Naive thymus-derived CD8-positive, alpha-beta T cell (primary cell): ENCODE measurements around the gene ABL1. TPM values are rescaled to one million over a fixed set of nuclear protein-coding genes. Genes with fewer than 3 reads are reported as not detected.
A peak's percentile ranks its signal among the peaks of the same experiment; 100 is the strongest.

ENCODE experiments used
- ATAC-seq, 2 donors: fragments of 150-1000 bp; cut with Tn5 transposase in 1 of 2; sonication (Bioruptor Pico), chemical (Tn5 transposase) in 1 of 2; 1 replicate in 1 of 2; 2 replicates in 1 of 2; pipeline ENCODE4 v1.10.0; 2021; ENCODE audit warnings: mild to moderate bottlenecking in 2 of 2, moderate library complexity in 2 of 2
- POLR2A ChIA-PET: fragments of 350-600 bp; sonication (Branson Sonifier 250); formaldehyde crosslinking; loops from one replicate; lab custom pipeline; 2021; ENCODE audit warnings: antibody characterized with exemption; lab: Charles Lee
- DNase-seq, 10 donors: peaks; one replicate each; pipeline versions ENCODE4 v3.0.0 to v3.0.0-alpha.2; 2020 to 2022
- H3K27ac Mint-ChIP-seq, 10 donors: one replicate each; pipeline ENCODE4 v1.8.0; 2020 to 2022; ENCODE audit warnings: mild to moderate bottlenecking in 10 of 10, mixed read lengths in 10 of 10, moderate library complexity in 4 of 10, inconsistent platforms in 1 of 10
- H3K27me3 Mint-ChIP-seq, 5 donors: one replicate each; pipeline ENCODE4 v1.8.0; 2021 to 2022; ENCODE audit warnings: mixed read lengths in 5 of 5
- H3K36me3 Mint-ChIP-seq, 3 donors: one replicate each; pipeline ENCODE4 v1.8.0; 2020 to 2022; ENCODE audit warnings: mixed read lengths in 3 of 3, mild to moderate bottlenecking in 2 of 3, inconsistent platforms in 1 of 3
- H3K4me1 Mint-ChIP-seq, 4 donors: one replicate each; pipeline ENCODE4 v1.8.0; 2021 to 2022; ENCODE audit warnings: mixed read lengths in 4 of 4
- H3K4me3 Mint-ChIP-seq, 10 donors: one replicate each; pipeline ENCODE4 v1.8.0; 2020 to 2022; ENCODE audit warnings: mild to moderate bottlenecking in 10 of 10, mixed read lengths in 10 of 10, moderate library complexity in 6 of 10, inconsistent platforms in 1 of 10
- H3K9me3 Mint-ChIP-seq, 9 donors: one replicate each; pipeline ENCODE4 v1.8.0; 2020 to 2022; ENCODE audit warnings: mixed read lengths in 9 of 9, mild to moderate bottlenecking in 3 of 9, inconsistent platforms in 1 of 9, moderate library complexity in 1 of 9
- polyA plus RNA-seq, 3 donors: library from polyadenylated mRNA; unstranded; fragments of 300-500 nt; fragmentation: Illumina TruSeq; gene quantifications; one replicate each; pipeline ENCODE4 v1.2.3, GENCODE V29; 2021
- total RNA-seq, 8 experiments: library from RNA in 2 of 8; stranded (reverse) in 2 of 8; gene quantifications; one replicate each; pipeline ENCODE4 v1.2.3 and lab custom pipeline; 2021 to 2026

ABL1 gene
- total and polyA plus RNA-seq, 5 experiments from 2014 or later: 6.4 to 38.9 (median 16.8) TPM

GRCh38 chr9:130858739-130859705 lies 24.0 kb downstream of the ABL1 start:
- ATAC-seq (no peak), DNase-seq (no peak)
- no peaks in the 10 kb centered on the region for H3K9me3 Mint-ChIP-seq
- no peak overlapping the region for H3K4me3 Mint-ChIP-seq
- H3K27me3 Mint-ChIP-seq: no peaks in the 10 kb centered on the region
- H3K27ac Mint-ChIP-seq: peak overlapping the region in 2 of 10 donors; percentile 45 to 65
- H3K4me1 Mint-ChIP-seq: peaks cover 0 to 2% (median 0%) of the 10 kb centered on the region in 4 donors
- H3K36me3 Mint-ChIP-seq: peaks cover 0 to 71% (median 0%) of the 10 kb centered on the region in 3 donors
- POLR2A ChIA-PET: no interaction called here

GRCh38 chr9:130860458-130861316 lies 25.6 kb downstream of the ABL1 start:
- POLR2A ChIA-PET: no interaction called here
- Mint-ChIP-seq H3K36me3 (peaks cover 0 to 66% (median 0%) of the 10 kb centered on the region in 3 donors), H3K9me3 (no peaks in the 10 kb centered on the region), H3K27me3 (no peaks in the 10 kb centered on the region), H3K4me1 (peaks cover 0 to 2% (median 0%) of the 10 kb centered on the region in 4 donors), H3K4me3 (no peak overlapping the region), H3K27ac (peak overlapping the region in 2 of 10 donors; percentile 22 to 75)
- ATAC-seq (no peak), DNase-seq (no peak)

GRCh38 chr9:130861372-130862180 lies 26.5 kb downstream of the ABL1 start:
- H3K9me3 Mint-ChIP-seq: no peaks in the 10 kb centered on the region
- H3K4me1 Mint-ChIP-seq: peaks cover 2 to 5% (median 4%) of the 10 kb centered on the region in 4 donors
- peaks cover 0 to 59% (median 0%) of the 10 kb centered on the region in 3 donors for H3K36me3 Mint-ChIP-seq
- ATAC-seq: no peak
- no peak overlapping the region for H3K4me3 Mint-ChIP-seq
- POLR2A ChIA-PET: no interaction called here
- peak overlapping the region in 5 of 10 donors; percentile 4 to 57 (median 21) for H3K27ac Mint-ChIP-seq
- no peak for DNase-seq
- H3K27me3 Mint-ChIP-seq: no peaks in the 10 kb centered on the region

GRCh38 chr9:130862217-130862616 lies 27.2 kb downstream of the ABL1 start:
- peak overlapping the region in 4 of 10 donors; percentile 3 to 63 (median 24) for H3K27ac Mint-ChIP-seq
- no peak overlapping the region for H3K4me3 Mint-ChIP-seq
- H3K4me1 Mint-ChIP-seq: peaks cover 2 to 5% (median 4%) of the 10 kb centered on the region in 4 donors
- ATAC-seq (no peak), DNase-seq (no peak)
- no peaks in the 10 kb centered on the region for H3K27me3 Mint-ChIP-seq
- peaks cover 0 to 54% (median 0%) of the 10 kb centered on the region in 3 donors for H3K36me3 Mint-ChIP-seq
- POLR2A ChIA-PET: no interaction called here
- H3K9me3 Mint-ChIP-seq: no peaks in the 10 kb centered on the region

GRCh38 chr9:130862747-130863146 lies 27.7 kb downstream of the ABL1 start:
- POLR2A ChIA-PET: no interaction called here
- DNase-seq (no peak), ATAC-seq (no peak)
- Mint-ChIP-seq H3K27me3 (no peaks in the 10 kb centered on the region), H3K4me3 (no peak overlapping the region), H3K9me3 (no peaks in the 10 kb centered on the region), H3K4me1 (peaks cover 2 to 5% (median 4%) of the 10 kb centered on the region in 4 donors), H3K36me3 (peaks cover 0 to 49% (median 0%) of the 10 kb centered on the region in 3 donors), H3K27ac (peak overlapping the region in 1 of 10 donors; percentile 56)

- ATAC-seq (no peak), DNase-seq (no peak)
- Mint-ChIP-seq H3K27me3 (no peaks in the 10 kb centered on the region), H3K27ac (peak overlapping the region in 1 of 10 donors; percentile 24), H3K9me3 (no peaks in the 10 kb centered on the region), H3K36me3 (peaks cover 0 to 40% (median 0%) of the 10 kb centered on the region in 3 donors), H3K4me1 (peaks cover 2 to 5% (median 3%) of the 10 kb centered on the region in 4 donors), H3K4me3 (no peak overlapping the region)
- POLR2A ChIA-PET: no interaction called here
Observed at GRCh38 chr9:130864541-130864940, 29.5 kb downstream of the ABL1 start.

GRCh38 chr9:130865921-130866320 lies 30.9 kb downstream of the ABL1 start:
- no peaks in the 10 kb centered on the region for H3K9me3 Mint-ChIP-seq
- no peak overlapping the region for H3K4me3 Mint-ChIP-seq
- POLR2A ChIA-PET: no interaction called here
- DNase-seq (no peak), ATAC-seq (no peak)
- peaks cover 2 to 5% (median 3%) of the 10 kb centered on the region in 4 donors for H3K4me1 Mint-ChIP-seq
- no peaks in the 10 kb centered on the region for H3K27me3 Mint-ChIP-seq
- H3K27ac Mint-ChIP-seq: peak overlapping the region in 1 of 10 donors; percentile 8
- peaks cover 0 to 32% (median 1%) of the 10 kb centered on the region in 3 donors for H3K36me3 Mint-ChIP-seq

GRCh38 chr9:130866474-130866965 lies 31.5 kb downstream of the ABL1 start:
- DNase-seq: peak; percentile 13 to 75 (median 38)
- POLR2A ChIA-PET: no interaction called here
- peaks cover 2 to 5% (median 3%) of the 10 kb centered on the region in 4 donors for H3K4me1 Mint-ChIP-seq
- peaks cover 0 to 37% (median 1%) of the 10 kb centered on the region in 3 donors for H3K36me3 Mint-ChIP-seq
- no peaks in the 10 kb centered on the region for H3K27me3 Mint-ChIP-seq
- H3K27ac Mint-ChIP-seq: peak overlapping the region in 3 of 10 donors; percentile 8 to 90 (median 65)
- H3K4me3 Mint-ChIP-seq: no peak overlapping the region
- H3K9me3 Mint-ChIP-seq: no peaks in the 10 kb centered on the region
- ATAC-seq: peak; percentile 61 to 66

GRCh38 chr9:130867556-130867955 lies 32.5 kb downstream of the ABL1 start:
- H3K36me3 Mint-ChIP-seq: peaks cover 0 to 44% (median 1%) of the 10 kb centered on the region in 3 donors
- POLR2A ChIA-PET: interaction anchor here (0.7 to 1.6 kb wide), 2 partner anchors 158 to 179 kb away, joined by 4 to 8 read pairs; no protein-coding TSS in a partner anchor
- no peak overlapping the region for H3K4me3 Mint-ChIP-seq
- peaks cover 2 to 5% (median 3%) of the 10 kb centered on the region in 4 donors for H3K4me1 Mint-ChIP-seq
- no peak for DNase-seq
- no peak overlapping the region for H3K27ac Mint-ChIP-seq
- no peak for ATAC-seq
- no peaks in the 10 kb centered on the region for H3K27me3 Mint-ChIP-seq
- H3K9me3 Mint-ChIP-seq: no peaks in the 10 kb centered on the region

- no peak for DNase-seq
- POLR2A ChIA-PET: interaction anchor here (1.6 kb wide), 1 partner anchor 178 kb away, joined by 8 read pairs; no protein-coding TSS in a partner anchor
- ATAC-seq: no peak
- H3K9me3 Mint-ChIP-seq: no peaks in the 10 kb centered on the region
- peaks cover 0 to 46% (median 1%) of the 10 kb centered on the region in 3 donors for H3K36me3 Mint-ChIP-seq
- H3K27me3 Mint-ChIP-seq: no peaks in the 10 kb centered on the region
- H3K27ac Mint-ChIP-seq: no peak overlapping the region
- peaks cover 2 to 5% (median 3%) of the 10 kb centered on the region in 4 donors for H3K4me1 Mint-ChIP-seq
- H3K4me3 Mint-ChIP-seq: no peak overlapping the region
Observed at GRCh38 chr9:130868230-130868629, 33.2 kb downstream of the ABL1 start.

GRCh38 chr9:130869250-130869649 lies 34.2 kb downstream of the ABL1 start:
- Mint-ChIP-seq H3K9me3 (no peaks in the 10 kb centered on the region), H3K4me1 (peaks cover 2 to 5% (median 3%) of the 10 kb centered on the region in 4 donors), H3K27ac (no peak overlapping the region), H3K27me3 (no peaks in the 10 kb centered on the region), H3K36me3 (peaks cover 0 to 53% (median 5%) of the 10 kb centered on the region in 3 donors), H3K4me3 (no peak overlapping the region)
- DNase-seq: no peak
- POLR2A ChIA-PET: interaction anchor here (1.6 kb wide), 1 partner anchor 177 kb away, joined by 8 read pairs; no protein-coding TSS in a partner anchor
- ATAC-seq: no peak
